KOPT-K1 (cell line): Measurements from ENCODE around the gene NFIA.

Experiments used
- H3K27ac ChIP-seq: fragments of 200-600 bp; sonication (generic); 2 replicates; pipeline ENCODE4 v1.5.1; 2016; ENCODE audit warnings: antibody characterized with exemption, mild to moderate bottlenecking, low read depth, low read length; ENCODE audit not compliant: poor library complexity, severe bottlenecking
- H3K36me3 ChIP-seq: fragments of 200-600 bp; sonication (generic); 2 replicates; pipeline ENCODE4 v1.5.1; 2017; ENCODE audit warnings: antibody characterized with exemption, mild to moderate bottlenecking, low read length, moderate library complexity; ENCODE audit not compliant: insufficient read depth
- H3K9me3 ChIP-seq: fragments of 200-600 bp; sonication (generic); 2 replicates; pipeline ENCODE4 v1.5.1; 2017; ENCODE audit warnings: antibody characterized with exemption, low read length, mild to moderate bottlenecking; ENCODE audit not compliant: insufficient read depth, poor library complexity, severe bottlenecking

The NFIA gene

DNA sequence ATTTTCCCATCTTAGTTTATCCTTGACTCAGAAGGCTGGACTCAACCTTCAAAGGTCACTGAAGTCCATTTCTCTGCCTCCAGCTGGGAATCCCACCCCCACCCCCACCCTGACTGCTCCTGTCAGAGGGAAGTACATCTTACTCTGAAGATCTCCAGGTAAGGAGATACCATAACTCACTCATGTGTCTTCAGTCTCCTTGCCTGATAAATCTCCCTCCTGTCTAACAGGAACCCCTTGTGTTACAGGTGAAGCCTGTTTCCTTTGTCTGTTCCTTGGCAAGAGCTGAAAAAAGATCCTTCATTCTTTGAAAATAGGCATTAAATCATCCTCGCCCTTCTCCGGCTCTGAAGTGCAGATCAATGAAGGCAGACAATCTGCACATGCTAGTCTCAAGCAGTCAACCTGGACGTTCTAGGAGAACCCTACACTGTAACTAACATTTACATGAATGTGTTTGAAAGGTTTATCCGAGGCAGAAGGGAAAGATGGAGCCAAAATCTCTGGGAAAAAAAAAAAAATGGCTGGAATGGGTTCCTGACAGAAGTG, 392.0 kb downstream of the NFIA start:
- no peaks in the 10 kb centered on the region for H3K9me3 ChIP-seq
- H3K27ac ChIP-seq: no peak overlapping the region
- no peaks in the 10 kb centered on the region for H3K36me3 ChIP-seq

GRCh38 chr1:61474963-61475362, 392.6 kb downstream of the NFIA start:
- H3K9me3 ChIP-seq: no peaks in the 10 kb centered on the region
- H3K36me3 ChIP-seq: no peaks in the 10 kb centered on the region
- no peak overlapping the region for H3K27ac ChIP-seq

GRCh38 chr1:61477301-61477700, 394.9 kb downstream of the NFIA start:
- H3K36me3 ChIP-seq: no peaks in the 10 kb centered on the region
- H3K27ac ChIP-seq: no peak overlapping the region
- no peaks in the 10 kb centered on the region for H3K9me3 ChIP-seq

- H3K36me3 ChIP-seq: no peaks in the 10 kb centered on the region
- H3K27ac ChIP-seq: no peak overlapping the region
- no peaks in the 10 kb centered on the region for H3K9me3 ChIP-seq
These were observed 398.0 kb downstream of the NFIA start for GRCh38 chr1:61480273-61480935.

- Histone ChIP-seq H3K36me3 (no peaks in the 10 kb centered on the region), H3K9me3 (no peaks in the 10 kb centered on the region), H3K27ac (no peak overlapping the region)
These were observed 399.0 kb downstream of the NFIA start for GRCh38 chr1:61481315-61481715.

GRCh38 chr1:61482170-61482734, 399.9 kb downstream of the NFIA start:
- Histone ChIP-seq H3K9me3 (no peaks in the 10 kb centered on the region), H3K27ac (no peak overlapping the region), H3K36me3 (no peaks in the 10 kb centered on the region)

- Histone ChIP-seq H3K27ac (no peak overlapping the region), H3K9me3 (no peaks in the 10 kb centered on the region)
These were observed 404.6 kb downstream of the NFIA start for GRCh38 chr1:61486783-61487536.

GRCh38 chr1:61487801-61488200, 405.4 kb downstream of the NFIA start:
- Histone ChIP-seq H3K9me3 (no peaks in the 10 kb centered on the region), H3K36me3 (no peaks in the 10 kb centered on the region), H3K27ac (no peak overlapping the region)

More at GRCh38 chr1:61486783-61487536, 404.6 kb downstream of the NFIA start:
- H3K36me3 ChIP-seq: no peaks in the 10 kb centered on the region

GRCh38 chr1:61490924-61491323, 408.6 kb downstream of the NFIA start:
- H3K9me3 ChIP-seq: no peaks in the 10 kb centered on the region
- no peak overlapping the region for H3K27ac ChIP-seq
- H3K36me3 ChIP-seq: no peaks in the 10 kb centered on the region

DNA sequence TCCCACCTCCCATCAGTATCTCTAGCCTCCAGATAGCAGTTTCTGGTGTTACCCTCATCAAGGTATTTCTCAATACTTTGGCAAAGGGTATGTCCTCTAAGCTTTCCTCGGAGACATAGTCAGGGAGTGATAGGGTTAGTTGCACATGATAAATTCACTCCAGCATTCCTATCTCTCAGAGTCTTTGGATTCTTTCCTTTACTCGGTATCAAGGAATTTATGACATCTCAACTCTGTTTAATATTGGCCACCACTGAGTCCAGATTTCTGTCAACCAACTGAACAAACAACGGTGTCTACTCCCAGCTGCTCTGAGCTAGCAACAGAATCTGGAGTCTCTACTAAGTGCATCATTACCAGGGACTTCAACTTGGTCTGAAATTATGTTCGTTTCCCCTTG, 409.1 kb downstream of the NFIA start:
- H3K27ac ChIP-seq: no peak overlapping the region
- H3K36me3 ChIP-seq: no peaks in the 10 kb centered on the region
- no peaks in the 10 kb centered on the region for H3K9me3 ChIP-seq

DNA sequence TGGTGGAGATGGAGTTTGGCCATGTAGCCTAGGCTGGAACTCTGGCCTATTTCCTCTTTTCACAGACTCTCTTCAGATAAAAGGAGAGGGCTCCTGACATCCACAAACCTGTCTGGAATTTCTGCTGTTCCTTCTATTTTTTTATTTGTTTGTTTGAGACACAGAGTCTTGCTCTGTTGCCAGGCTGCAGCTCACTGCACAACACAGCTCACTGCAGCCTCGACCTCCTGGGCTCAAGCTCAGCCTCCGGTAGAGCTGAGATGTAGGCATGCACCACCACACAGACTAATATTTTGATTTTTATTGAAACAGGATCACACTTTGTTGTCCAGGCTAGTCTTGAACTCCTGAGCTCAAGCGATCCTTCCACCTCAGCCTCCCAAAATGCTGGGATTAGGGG, 411.6 kb downstream of the NFIA start:
- Histone ChIP-seq H3K9me3 (no peaks in the 10 kb centered on the region), H3K27ac (no peak overlapping the region), H3K36me3 (no peaks in the 10 kb centered on the region)

GRCh38 chr1:61496501-61496900, 414.1 kb downstream of the NFIA start:
- Histone ChIP-seq H3K9me3 (no peaks in the 10 kb centered on the region), H3K27ac (no peak overlapping the region)

DNA sequence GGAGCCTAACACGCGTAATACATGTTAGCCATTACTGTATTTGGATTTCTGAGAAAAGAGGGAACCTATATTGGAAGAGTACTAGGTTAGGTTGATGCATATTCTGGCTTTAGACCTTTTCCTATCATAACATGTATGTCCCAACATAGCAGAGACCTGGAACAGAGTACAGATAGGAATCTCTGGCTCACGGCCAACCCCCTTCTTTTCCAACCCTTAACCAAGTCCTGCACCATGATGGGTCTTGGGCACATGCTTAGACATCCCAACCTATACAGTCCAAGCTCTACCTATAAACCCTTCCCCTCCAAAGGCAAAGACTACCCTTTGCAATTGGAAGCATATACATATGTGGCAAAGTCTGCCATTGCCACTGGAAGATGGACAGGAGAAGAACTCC, 414.7 kb downstream of the NFIA start:
- Histone ChIP-seq H3K36me3 (no peaks in the 10 kb centered on the region), H3K27ac (no peak overlapping the region), H3K9me3 (no peaks in the 10 kb centered on the region)

More at GRCh38 chr1:61496501-61496900, 414.1 kb downstream of the NFIA start:
- no peaks in the 10 kb centered on the region for H3K36me3 ChIP-seq

- H3K27ac ChIP-seq: no peak overlapping the region
- H3K36me3 ChIP-seq: no peaks in the 10 kb centered on the region
- H3K9me3 ChIP-seq: no peaks in the 10 kb centered on the region
These were observed 416.0 kb downstream of the NFIA start for GRCh38 chr1:61498342-61498741.
